NCI-H1092 treated with DMSO at 0.1 percent for 48 hours (cell line): ENCODE measurements around the gene SYF2.
"Not testable (repeated sequence)": the region's sequence is repeated elsewhere in the genome, so short reads cannot be mapped to it uniquely, and the experiment has no call there.

Experiments
- DNase-seq: peaks from one replicate; lab custom pipeline; 2025; lab: John Stamatoyannopoulos, UW

Gene SYF2

DNA sequence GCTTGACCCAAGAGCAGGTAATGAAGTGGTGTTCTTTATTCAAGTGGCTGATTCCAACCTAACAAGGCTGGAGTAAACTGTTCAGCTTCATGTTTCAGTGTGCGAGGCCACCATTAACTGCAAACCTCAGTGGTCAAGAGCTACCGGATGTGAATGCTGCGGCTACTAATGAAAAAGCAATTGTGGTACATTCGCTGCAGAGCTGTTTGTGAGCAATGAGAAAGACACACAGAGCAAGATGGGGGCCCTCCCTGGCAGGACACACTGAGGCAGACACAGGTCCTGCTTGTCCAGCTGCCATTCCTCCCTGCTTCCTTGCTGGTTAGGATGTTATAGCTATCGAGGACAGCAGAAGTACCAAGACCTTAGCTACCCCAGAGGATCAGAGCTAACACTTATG lies 26.1 kb downstream of the SYF2 start:
- no peak for DNase-seq

DNA sequence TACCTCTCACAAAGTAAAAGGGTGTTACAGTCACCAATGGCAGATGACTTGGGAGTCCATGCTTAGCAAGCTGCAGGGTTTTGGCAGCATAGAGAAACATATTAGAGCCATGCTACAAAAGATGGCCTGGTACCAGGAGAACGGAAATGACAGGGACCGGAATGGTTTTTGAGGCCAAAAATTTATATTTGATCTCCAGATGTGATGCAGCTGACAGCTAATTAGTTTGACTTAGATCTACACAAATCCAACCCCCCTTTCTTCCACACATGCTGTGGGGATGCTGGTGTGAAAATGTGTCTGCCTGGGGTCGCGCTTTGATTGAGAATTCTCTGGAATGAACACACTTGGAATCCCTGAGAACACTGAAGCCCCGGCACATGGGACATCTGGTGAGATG lies 26.5 kb downstream of the SYF2 start:
- DNase-seq = no peak

DNA sequence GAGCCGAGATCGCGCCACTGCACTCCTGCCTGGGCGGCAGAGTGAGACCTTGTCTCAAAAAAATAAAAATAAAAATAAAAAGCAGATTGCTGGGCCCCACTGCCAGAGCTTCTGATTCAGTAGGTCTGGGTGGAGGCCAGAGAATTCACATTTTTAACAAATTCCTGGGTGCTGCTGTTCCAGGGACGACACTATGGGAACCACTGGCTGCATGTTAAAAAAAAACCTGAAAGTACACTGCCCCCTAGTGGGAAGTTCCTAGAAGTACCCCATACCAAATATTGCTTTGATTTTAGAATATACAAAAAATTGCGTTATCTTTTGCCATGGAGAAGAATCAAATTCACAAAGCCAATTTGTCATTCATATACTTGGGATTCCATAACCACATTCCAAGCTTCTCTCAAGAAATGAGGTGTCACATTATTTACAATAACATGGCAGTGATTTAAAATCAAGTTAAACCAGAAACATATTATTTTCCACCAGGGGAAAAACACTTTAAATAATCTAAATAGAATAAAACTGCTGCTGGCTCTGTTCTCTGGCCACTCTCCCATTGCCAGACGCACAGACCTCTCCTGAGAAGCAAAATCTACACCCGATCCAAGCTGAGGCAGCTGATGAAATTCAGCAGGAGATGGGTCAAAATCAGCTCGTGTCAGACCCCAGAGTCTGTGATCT lies 27.4 kb downstream of the SYF2 start:
- peak; percentile 62 for DNase-seq

DNA sequence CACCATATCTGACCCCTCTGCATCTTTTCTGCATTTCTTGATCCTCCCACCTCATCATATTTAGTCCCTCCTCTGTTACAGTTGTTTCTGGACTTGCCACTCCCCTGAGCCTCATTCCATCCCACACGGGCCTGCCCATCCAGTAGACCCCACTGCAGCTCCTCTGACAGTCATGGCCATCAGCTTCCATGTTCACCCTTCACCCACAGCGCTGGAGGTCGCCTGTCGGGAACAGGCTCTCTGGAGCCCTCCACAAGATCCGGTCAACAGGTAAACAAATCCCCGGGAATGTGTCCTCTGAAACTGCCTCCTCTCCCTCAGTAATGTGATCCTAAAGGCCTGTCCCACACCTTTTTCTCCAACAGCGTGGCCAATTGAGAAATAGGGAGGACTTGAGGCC lies 31.3 kb downstream of the SYF2 start:
- DNase-seq = no peak

DNA sequence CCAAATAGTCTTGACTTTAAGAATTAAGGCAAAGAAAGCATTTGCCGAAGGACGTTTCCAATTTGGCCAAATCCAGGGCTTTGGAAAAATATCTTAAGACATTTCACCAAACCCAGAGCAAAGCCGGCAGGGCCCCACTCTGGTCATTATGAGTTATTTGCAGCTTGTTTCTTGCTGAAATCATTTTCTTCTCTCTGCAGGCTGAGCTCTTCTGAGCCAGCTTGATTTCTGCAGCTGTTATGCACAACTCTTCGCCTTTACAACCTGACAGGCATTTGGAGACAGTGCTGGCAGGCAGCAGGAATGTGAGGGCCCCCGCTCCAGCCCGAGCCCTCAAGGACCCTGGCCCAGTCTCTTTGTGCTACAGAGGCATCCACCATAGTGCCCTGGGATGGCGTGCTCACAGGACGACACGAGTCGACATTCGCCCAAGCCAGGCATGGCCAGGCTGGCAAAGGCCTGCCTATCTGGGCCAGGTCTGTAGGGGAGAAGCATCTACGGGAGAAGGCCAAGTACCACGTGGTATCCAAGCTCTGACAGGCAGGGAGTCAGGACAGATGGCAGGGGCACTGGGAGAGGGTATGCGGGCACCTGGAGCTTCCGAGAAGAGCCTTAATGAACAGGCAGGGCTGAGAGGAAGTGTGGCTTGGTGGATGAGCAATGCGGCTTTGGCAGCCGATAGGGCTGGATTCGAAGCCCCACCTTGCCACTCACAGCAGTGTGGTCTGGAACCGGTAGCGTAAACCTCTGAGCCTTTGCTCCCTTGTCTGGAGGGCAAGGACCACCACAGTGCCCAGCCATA lies 32.3 kb downstream of the SYF2 start:
- no peak for DNase-seq

DNA sequence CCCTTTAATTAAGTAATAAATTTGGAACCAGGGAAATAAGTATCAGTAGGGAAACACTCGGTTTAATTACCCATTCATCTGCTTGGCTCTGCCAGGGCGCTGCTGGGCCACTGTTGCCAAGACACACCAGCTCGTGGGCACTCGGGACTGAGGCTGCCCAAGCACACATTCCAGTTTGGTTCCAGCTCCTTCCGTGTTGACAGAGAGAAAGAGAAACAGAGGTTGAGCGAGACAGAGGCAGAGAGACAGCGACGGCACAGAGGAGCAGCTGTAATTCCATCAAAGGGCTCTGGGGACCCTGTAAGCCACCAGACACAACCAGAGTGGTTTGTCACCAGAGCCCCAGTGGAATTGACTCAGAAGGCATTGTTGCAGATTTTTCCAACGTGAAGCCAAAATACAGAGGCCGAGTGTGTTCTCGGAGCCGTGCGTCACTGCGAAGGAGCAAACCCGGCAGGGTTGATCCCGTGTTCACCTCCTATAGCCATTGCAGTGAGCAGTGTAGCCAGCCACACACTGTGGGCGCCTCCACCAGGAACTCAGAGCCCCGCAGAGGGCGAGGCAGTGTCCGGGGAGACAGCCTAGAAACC lies 33.5 kb downstream of the SYF2 start:
- peak; percentile 91 for DNase-seq

DNA sequence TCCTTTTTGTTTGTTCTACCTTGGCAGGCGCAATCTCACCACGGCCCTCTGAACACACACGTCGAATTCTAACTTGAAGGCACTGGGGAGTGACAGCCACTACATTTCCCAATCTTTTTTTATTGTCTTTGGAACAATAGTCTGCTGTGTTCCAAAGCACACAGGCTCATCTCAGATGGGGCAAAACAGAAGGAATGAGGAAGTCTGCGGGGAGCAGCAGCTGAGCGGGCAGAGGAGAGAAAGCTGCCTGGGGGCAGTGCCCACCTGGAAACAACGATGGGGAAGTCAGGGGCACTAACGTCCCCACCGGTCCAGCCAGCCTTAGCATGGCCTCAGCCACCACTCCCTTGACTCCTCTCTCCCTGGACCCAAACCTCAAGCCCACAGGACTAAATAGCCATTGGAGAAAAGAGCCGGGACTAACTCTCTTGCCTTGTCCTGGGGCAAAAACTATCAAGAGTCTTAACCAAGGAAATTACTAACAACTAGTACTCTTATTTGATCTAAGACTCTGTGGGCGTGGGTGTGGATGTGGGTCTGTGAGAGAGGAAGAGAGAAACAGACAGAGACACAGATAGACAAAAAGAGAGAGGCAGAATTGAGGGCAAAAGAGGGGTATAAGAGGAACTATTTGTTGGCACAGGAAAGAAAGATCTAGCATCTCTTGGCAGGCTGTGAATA lies 34.2 kb downstream of the SYF2 start:
- peak; percentile 82 for DNase-seq

DNA sequence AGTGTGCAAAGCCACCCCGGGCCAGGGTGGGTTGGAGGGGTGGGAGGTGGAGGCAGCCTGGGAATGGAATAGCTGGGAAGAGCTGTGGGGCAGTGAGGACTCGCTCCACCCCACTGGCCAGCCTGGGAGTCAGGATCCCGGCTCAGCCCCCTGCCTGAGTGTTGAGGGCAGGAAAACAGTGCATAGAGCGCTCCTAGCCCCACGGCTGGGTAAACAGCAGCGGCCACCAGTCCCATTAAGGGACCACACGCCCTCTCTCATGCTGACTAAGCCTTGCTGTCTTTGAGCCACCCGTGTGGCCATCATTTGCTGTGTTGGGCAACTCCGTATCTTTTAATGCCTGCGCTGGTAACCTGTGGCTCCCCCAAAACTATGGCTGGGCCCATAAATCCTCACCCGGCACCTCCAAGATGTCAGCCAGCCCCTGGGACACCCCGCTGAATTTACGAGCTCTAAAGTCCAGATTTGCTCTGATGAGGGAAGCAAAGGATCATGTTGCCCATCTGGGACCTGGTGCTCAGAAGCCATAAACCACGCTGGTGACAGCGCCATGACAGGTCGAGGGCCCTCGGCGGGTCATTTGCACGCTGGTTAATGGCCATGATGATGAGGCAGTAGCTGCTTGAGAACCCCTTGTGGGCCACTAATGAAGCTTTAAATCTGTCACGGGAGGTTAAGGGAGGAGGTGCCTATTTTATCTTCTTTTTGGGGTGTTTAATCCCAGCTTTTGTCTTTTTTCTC lies 34.9 kb downstream of the SYF2 start:
- peak; percentile 83 for DNase-seq

DNA sequence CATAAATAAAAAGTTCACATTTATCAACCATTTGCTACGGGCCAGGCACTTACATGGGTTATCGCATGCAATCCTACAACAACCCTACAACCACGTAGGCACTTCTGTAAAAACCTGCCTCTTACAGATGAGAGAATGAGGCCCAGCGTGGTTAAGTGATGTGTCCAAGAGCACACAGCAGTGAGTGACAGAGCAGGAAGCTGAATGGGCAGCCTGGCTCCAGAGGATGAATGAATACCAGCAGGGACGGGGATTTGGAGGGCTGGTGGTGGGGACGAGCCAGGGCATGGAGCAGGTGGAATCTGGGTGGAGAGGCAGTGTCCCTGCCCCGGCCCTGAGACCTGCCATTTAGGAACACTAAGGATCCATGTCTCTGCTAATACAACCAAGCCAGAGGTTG lies 35.5 kb downstream of the SYF2 start:
- DNase-seq = no peak

DNA sequence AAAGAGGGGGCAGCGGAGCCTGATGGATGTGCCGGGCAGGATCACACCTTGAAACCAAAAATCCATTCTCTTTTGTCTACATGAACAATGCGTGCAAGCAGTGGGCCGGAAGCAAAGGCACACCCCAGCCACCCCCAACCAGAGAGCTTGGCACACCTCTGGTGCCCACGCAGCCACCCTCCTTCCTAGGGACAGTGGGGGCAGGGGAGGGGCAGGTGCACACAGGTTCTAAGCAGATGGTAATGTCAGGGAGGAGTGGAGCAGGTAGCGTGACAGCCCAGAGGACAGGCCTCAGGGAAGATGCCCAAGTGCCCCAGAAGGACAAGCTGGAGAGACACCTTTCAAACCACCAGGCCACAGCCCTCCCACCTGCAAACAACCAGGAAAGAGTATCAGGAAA lies 36.5 kb downstream of the SYF2 start:
- DNase-seq = no peak

DNA sequence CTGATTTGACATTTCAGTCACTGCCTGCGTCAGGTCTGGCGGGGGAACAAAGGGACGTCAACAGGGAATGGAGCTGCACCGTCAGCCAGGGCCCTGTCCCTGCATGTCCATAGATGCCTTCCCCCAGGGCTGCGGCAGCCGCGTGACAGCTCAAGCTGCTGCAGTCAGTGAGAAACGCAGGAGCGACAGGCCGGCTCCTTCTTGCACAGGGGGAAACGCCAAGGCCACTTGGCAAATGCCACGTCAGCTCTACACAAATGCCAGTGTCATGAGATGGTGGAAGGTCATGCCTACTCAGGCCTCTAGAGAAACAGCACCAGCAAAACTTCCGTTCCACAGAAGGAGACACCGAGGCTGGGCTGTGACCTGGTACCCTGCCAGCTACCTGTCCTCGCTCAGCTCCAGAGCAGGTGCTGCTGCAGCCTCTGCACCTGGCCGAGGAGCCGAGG lies 37.7 kb downstream of the SYF2 start:
- no peak for DNase-seq

DNA sequence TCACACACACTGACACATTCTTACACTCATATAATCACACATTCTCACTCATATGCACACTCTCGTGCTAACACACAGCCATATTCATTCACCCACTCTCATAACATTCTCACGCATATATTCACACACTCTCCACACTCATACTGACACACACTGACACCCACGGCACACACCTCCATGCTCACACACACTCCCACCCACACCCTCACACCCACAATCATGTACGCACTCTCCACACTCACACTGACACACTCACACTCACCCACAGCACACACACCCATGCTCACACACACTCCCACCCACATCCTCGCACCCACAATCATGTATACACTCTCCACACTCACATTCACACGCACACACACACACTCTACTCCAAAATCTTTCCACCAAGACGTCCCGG lies 38.2 kb downstream of the SYF2 start:
- DNase-seq = no peak

DNA sequence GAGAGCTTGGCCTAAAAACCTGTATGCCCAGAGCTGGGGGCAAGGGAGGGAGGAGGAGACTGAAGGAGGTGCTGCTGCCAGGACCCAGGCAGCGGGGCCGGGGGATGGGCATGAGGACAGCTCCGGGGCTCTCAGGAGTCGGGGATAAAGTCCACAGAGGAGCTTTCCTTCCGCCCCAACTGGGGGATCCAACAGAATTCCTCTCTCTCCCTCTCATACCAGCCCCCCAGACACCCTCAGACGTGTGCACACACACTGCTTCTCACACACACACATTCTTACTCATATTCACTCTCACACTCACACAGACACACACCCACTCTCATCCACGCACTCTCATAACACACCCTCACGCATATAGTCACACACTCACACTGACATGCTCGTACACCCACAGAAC lies 39.1 kb downstream of the SYF2 start:
- DNase-seq = no peak

DNA sequence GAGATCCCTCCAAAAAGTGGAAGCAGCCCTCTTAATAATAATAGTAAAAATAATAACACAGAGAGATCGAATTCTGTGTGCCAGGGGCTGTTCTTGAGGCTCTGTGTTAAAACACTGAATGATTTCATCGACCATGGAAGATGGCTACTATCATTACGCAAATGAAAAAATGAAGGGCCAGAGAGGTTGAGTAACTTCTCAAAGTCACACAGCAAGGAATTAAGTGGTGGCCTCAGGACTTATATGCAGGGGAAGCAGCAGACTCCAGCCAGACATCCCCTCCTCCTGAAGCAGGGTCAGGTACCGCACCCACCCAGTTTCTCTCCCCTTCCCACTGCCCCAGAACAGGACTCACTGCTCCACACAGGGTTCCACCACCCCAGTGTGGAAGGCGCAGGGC lies 40.1 kb downstream of the SYF2 start:
- DNase-seq = no peak

DNA sequence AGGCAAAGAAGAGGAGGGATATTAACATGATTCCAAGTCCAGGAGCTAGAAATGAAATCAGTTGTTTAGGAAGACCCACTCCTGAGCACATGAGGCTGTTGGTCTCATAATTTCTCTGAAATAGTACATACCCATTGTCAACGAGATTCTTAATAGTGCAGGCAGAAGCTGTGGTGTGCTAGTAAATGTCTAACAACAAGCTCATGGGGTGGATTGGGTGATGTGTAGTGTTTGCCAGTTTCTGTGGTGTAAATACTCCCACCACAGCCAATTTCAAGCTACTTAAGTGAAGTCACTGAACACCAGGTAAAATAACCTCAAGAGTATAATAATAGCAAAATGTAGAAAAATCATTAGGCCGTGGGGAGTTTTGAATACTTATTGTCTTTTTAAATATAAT lies 42.0 kb downstream of the SYF2 start:
- DNase-seq = no peak

DNA sequence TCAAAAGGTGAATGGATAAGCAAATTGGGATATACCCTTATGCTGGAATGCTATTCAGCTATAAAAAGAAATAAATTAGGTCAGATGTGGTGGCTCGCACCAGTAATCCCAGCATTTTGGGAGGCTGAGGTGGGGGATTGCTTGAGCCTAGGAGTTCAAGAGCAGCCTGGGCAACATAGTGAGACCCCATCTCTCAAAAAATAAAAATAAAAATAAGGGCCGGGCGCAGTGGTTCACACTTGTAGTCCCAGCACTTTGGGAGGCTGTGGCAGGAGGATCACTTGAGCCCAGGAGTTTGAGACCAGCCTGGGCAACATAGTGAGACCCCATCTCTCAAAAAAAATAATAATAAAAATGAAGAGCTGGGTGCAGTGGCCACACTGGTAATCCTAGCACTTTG lies 44.4 kb downstream of the SYF2 start:
- DNase-seq = not testable (repeated sequence)

DNA sequence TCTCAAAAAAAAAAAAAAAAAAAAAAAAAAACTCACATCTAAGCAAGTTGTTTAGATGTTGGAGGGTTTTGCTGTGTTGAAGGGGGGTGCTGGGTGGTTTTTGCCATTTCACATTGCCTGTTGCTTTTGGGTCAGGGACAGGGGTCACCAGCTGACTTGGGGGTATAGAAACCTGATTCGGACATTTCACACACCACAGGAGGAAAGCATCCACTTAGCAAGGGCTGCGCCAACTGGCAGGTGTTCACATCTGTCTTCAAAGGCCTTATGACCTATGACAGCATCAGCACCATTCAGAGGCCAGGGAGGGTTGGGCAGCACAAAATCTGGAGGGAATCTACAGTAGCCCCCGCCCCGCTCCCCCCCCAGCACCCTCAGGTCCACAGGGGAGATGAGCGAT lies 45.2 kb downstream of the SYF2 start:
- no peak for DNase-seq

DNA sequence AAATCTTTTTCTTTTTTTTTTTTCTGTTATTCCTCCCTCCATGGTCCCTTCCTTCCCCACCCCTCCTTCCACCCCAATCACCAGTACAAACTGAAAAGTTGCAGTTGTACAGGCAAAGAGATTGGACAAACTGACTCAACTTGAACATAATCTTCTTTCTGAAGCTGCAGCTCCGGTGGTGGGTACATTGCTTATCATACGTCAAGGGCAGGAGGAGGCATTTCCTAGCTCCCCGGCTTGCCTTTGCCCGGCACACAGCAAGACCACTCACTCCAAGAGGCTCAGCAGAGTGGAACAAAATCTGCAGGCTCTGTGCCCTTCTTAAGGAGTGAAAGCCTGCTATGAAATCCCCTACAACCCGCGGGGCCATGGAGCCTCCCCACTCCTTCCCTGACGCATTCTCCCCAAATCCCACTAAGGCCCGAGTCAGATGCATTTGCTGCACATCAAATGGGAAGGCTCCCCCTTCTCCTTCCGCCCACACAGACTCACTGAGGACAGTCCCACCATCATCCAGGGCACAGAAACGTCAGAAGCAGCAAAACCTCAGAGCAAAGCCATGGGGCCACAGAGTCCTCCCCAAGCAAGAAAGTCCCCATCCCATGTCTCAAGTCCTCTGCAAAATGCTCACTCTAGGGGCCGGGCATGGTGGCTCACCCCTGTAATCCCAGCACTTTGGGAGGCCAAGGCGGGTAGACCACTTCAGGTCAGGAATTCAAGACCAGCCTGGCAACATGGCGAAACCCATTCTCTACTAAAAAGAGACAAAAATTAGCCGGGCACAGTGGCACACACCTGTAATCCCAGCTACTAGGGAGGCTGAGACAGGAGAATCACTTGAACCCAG lies 45.9 kb downstream of the SYF2 start:
- DNase-seq = no peak

DNA sequence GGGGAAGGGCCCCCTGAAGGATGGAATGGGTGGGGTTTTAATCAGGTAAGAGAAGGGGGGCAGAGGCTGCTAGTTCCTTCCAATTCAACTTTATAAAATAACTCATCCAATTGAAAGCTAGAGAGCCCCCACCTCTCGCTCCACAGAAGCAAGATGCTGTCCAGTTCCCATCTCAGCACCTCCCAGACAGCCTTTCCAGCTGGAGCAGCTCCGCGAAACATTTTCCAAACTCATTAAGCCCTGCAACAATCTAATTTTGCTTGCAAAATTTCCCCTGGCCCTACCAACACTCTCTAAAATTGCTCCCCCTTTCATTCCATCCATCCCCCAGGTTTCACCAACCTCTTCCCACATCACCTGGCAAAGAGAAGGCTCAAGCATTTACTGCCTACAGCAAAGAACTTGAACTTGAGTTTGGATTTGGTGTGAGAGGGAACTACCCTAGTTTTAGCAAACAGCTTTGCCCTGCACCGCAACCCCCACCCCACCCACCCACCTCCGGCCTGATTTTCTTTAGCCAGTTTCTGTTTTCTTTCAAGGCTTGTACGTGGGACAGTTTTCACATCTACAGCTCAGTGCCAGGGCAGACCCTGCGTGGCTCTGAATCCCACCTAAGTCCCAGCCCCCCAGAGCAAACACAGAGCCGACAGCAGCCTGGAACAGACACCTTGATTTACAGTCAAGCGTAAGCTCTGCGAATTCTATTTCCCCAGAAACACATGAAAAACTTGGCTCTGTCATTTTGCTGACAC lies 46.7 kb downstream of the SYF2 start:
- DNase-seq = no peak

DNA sequence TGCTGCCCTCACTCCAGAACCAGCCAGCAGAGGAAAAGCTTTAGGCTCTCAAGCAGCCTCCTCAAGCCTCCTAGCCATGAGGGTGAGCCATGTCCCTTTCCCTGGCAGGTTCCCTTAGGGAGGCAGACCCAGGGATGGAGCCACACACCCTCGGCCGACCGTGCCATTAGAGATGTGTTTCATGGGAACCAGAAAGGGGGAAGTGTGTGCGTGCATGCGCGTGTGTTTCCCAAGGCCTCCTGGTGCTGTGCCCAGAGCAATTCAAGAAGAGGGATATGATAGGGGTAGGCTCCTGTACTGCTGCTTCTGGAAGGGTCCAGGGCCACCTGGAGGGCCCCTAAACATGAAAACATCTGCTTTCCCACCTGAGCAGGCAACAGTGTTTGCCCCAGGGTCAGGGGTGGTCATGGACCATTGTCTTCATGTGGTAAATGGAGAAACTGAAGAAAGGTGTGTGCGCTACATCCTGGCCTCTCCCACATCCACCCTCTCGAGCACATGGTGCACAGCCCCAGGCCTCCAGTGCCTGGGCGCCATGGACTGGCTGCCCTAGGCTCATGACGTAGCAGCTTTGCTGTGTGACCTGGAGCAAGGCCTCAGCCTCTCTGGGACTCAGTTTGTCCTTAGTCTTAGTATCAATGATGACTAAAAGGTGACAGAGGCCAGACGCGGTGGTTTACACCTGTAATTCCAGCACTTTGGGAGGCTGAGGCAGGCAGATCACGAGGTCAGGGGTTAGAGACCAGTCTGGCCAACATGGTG lies 48.1 kb downstream of the SYF2 start:
- no peak for DNase-seq
